CD14-positive monocyte (primary cell): Measurements from ENCODE around the gene DUSP6. TPM values are rescaled to one million over a fixed set of nuclear protein-coding genes. Genes with fewer than 3 reads are reported as not detected.

Source experiments
- DNase-seq, 3 donors: peaks; one replicate each; pipeline ENCODE4 v3.0.0-alpha.2; 2011 to 2022
- H2AFZ ChIP-seq: 2 replicates; pipeline ENCODE4 v1.6.0; 2012; ENCODE audit warnings: mild to moderate bottlenecking, low read depth, low read length, inconsistent platforms; ENCODE audit not compliant: insufficient read depth, poor library complexity, severe bottlenecking
- H3K27ac ChIP-seq, 2 donors: 1 replicate in 1 of 2; 2 replicates in 1 of 2; pipeline ENCODE4 v1.5.1; 2012 to 2013; ENCODE audit warnings: low read length in 2 of 2, control low read depth in 1 of 2, inconsistent platforms in 1 of 2, low read depth in 1 of 2, mild to moderate bottlenecking in 1 of 2
- H3K27me3 ChIP-seq, 2 donors: one replicate each; pipeline versions ENCODE4 v1.6.0 to v1.6.1; 2011 to 2013; ENCODE audit warnings: low read length in 2 of 2; ENCODE audit not compliant: control insufficient read depth in 2 of 2, insufficient read depth in 2 of 2
- H3K36me3 ChIP-seq, 2 donors: replicated peaks in 1 of 2; 1 replicate in 1 of 2; 2 replicates in 1 of 2; pipeline versions ENCODE4 v1.5.1 to v1.6.1; 2012 to 2013; ENCODE audit warnings: low read length in 2 of 2, control low read depth in 1 of 2, inconsistent platforms in 1 of 2, mild to moderate bottlenecking in 1 of 2; ENCODE audit not compliant: insufficient read depth in 2 of 2, control insufficient read depth in 1 of 2
- H3K4me1 ChIP-seq, 2 donors: 1 replicate in 1 of 2; 2 replicates in 1 of 2; pipeline versions ENCODE4 v1.5.1 to v1.6.1; 2012 to 2013; ENCODE audit warnings: low read length in 2 of 2, control low read depth in 1 of 2, inconsistent platforms in 1 of 2, mild to moderate bottlenecking in 1 of 2, moderate library complexity in 1 of 2; ENCODE audit not compliant: insufficient read depth in 2 of 2, control insufficient read depth in 1 of 2
- H3K4me2 ChIP-seq: replicated peaks from 2 replicates; pipeline ENCODE3; 2012; ENCODE audit warnings: low read length, moderate library complexity, mild to moderate bottlenecking; ENCODE audit not compliant: poor library complexity, severe bottlenecking; ENCODE audit errors: extremely low read depth
- H3K4me3 ChIP-seq, 3 experiments: fragments of 200-600 bp in 1 of 3; sonication (generic) in 1 of 3; replicated peaks in 1 of 3; 1 replicate in 2 of 3; 2 replicates in 1 of 3; pipeline ENCODE4 v1.5.1; 2011 to 2013; ENCODE audit warnings: low read length in 3 of 3, mild to moderate bottlenecking in 3 of 3, control low read depth in 2 of 3, low read depth in 2 of 3, inconsistent platforms in 1 of 3, moderate library complexity in 1 of 3
- H3K79me2 ChIP-seq: 2 replicates; pipeline ENCODE4 v1.6.0; 2012; ENCODE audit warnings: mild to moderate bottlenecking, control low read depth, inconsistent platforms, low read length, moderate library complexity; ENCODE audit not compliant: insufficient read depth
- H3K9ac ChIP-seq: 2 replicates; pipeline ENCODE4 v1.6.0; 2017; ENCODE audit warnings: low read length, mild to moderate bottlenecking; ENCODE audit not compliant: insufficient read depth, poor library complexity, severe bottlenecking
- H3K9me3 ChIP-seq, 2 donors: replicated peaks in 1 of 2; 1 replicate in 1 of 2; 2 replicates in 1 of 2; pipeline versions ENCODE4 v1.5.1 to v1.6.1; 2012 to 2013; ENCODE audit warnings: low read length in 2 of 2, control low read depth in 1 of 2; ENCODE audit not compliant: control insufficient read depth in 1 of 2, insufficient read depth in 1 of 2
- H4K20me1 ChIP-seq: 2 replicates; pipeline ENCODE4 v1.6.0; 2012; ENCODE audit warnings: mild to moderate bottlenecking, low read length, control low read depth, moderate library complexity; ENCODE audit not compliant: insufficient read depth
- H3K27ac Mint-ChIP-seq, 7 donors: one replicate each; pipeline ENCODE4 v1.8.0; 2020; ENCODE audit warnings: mild to moderate bottlenecking in 7 of 7, mixed read lengths in 7 of 7, moderate library complexity in 6 of 7, inconsistent platforms in 2 of 7
- H3K27me3 Mint-ChIP-seq, 3 donors: one replicate each; pipeline ENCODE4 v1.8.0; 2021 to 2022; ENCODE audit warnings: low read depth in 3 of 3, mild to moderate bottlenecking in 3 of 3, mixed read lengths in 3 of 3, moderate library complexity in 3 of 3, inconsistent platforms in 1 of 3
- H3K36me3 Mint-ChIP-seq, 2 donors: one replicate each; pipeline ENCODE4 v1.8.0; 2020; ENCODE audit warnings: mixed read lengths in 2 of 2, inconsistent platforms in 1 of 2, mild to moderate bottlenecking in 1 of 2
- H3K4me1 Mint-ChIP-seq: one replicate; pipeline ENCODE4 v1.8.0; 2020; ENCODE audit warnings: mild to moderate bottlenecking, mixed read lengths
- H3K4me3 Mint-ChIP-seq, 2 donors: one replicate each; pipeline ENCODE4 v1.8.0; 2020; ENCODE audit warnings: mild to moderate bottlenecking in 2 of 2, mixed read lengths in 2 of 2, moderate library complexity in 1 of 2
- H3K9me3 Mint-ChIP-seq, 7 donors: one replicate each; pipeline ENCODE4 v1.8.0; 2020 to 2022; ENCODE audit warnings: mixed read lengths in 7 of 7, mild to moderate bottlenecking in 6 of 7, moderate library complexity in 6 of 7, inconsistent platforms in 2 of 7
- CTCF ChIP-seq: fragments of 200-600 bp; IDR thresholded peaks from one replicate; pipeline ENCODE4 v1.8.0; 2022; ENCODE audit warnings: antibody characterized with exemption, mild to moderate bottlenecking
- WGBS: methylation state at CpG from one replicate; pipeline ENCODE4 v1.1.5; 2013; ENCODE audit warnings: missing lambda C conversion rate; ENCODE audit not compliant: insufficient coverage; 5-methylcytosine and 5-hydroxymethylcytosine counted together
- intact Hi-C, 2 donors: fragments of 100-400 bp; cut with micrococcal nuclease; formaldehyde crosslinking; loops; one replicate each; pipeline versions ENCODE4 v1.15.0 to v1.15.1; 2023
- polyA plus RNA-seq, 3 donors: library from polyadenylated mRNA; depleted of rRNA in 1 of 3; unstranded in 2 of 3; stranded (reverse) in 1 of 3; fragments of 300-500 nt in 2 of 3; fragments of >200 nt in 1 of 3; fragmentation: Illumina TruSeq in 2 of 3; gene quantifications; 1 replicate in 2 of 3; 2 replicates in 1 of 3; pipeline ENCODE4 v1.2.3, GENCODE V29; 2012 to 2021

The DUSP6 gene
- polyA plus RNA-seq, 3 donors, result 195 to 880 (median 653) TPM

GRCh38 chr12:89383235-89384049, 31.1 kb upstream of the DUSP6 start:
- peaks cover 0 to 2% (median 0%) of the 10 kb centered on the region in 7 donors for H3K9me3 Mint-ChIP-seq
- H3K36me3 Mint-ChIP-seq, result no peaks in the 10 kb centered on the region
- Histone ChIP-seq H3K9me3 (no peaks in the 10 kb centered on the region), H2AFZ (no peak overlapping the region), H4K20me1 (no peaks in the 10 kb centered on the region), H3K4me1 (peaks cover 40 to 47% of the 10 kb centered on the region in 2 donors), H3K79me2 (no peaks in the 10 kb centered on the region), H3K4me2 (peak overlapping the region; percentile 52), H3K4me3 (peak overlapping the region in 1 of 3 experiments; percentile 39), H3K36me3 (no peaks in the 10 kb centered on the region), H3K27ac (peak overlapping the region; percentile 48 to 77), H3K27me3 (no peaks in the 10 kb centered on the region), H3K9ac (no peak overlapping the region)
- H3K27me3 Mint-ChIP-seq, result peaks cover 0 to 6% (median 2%) of the 10 kb centered on the region in 3 donors
- H3K4me3 Mint-ChIP-seq, result peak overlapping the region in 1 of 2 donors; percentile 35
- peaks cover 43% of the 10 kb centered on the region for H3K4me1 Mint-ChIP-seq
- intact Hi-C loops, result no loop called here
- no peak for TF ChIP-seq CTCF
- peak in 2 of 3 donors; percentile 32 to 47 for DNase-seq
- WGBS, result no CpG with 5 or more reads among the region's 6 CpGs
- H3K27ac Mint-ChIP-seq, result peak overlapping the region; percentile 71 to 89 (median 83)

GRCh38 chr12:89382328-89382727, 30.0 kb upstream of the DUSP6 start:
- Mint-ChIP-seq H3K27ac (peak overlapping the region; percentile 15 to 86 (median 55)), H3K4me1 (peaks cover 41% of the 10 kb centered on the region), H3K4me3 (peak overlapping the region in 1 of 2 donors; percentile 46), H3K27me3 (peaks cover 0 to 6% (median 0%) of the 10 kb centered on the region in 3 donors), H3K36me3 (no peaks in the 10 kb centered on the region), H3K9me3 (peaks cover 0 to 2% (median 0%) of the 10 kb centered on the region in 7 donors)
- no peaks in the 10 kb centered on the region for H4K20me1 ChIP-seq
- H3K27me3 ChIP-seq, result no peaks in the 10 kb centered on the region
- H3K27ac ChIP-seq, result peak overlapping the region in 1 of 2 donors; percentile 46
- H3K9me3 ChIP-seq, result no peaks in the 10 kb centered on the region
- no peaks in the 10 kb centered on the region for H3K79me2 ChIP-seq
- H3K4me3 ChIP-seq, result peak overlapping the region in 1 of 3 experiments; percentile 22
- TF ChIP-seq CTCF, result no peak
- intact Hi-C loops, result no loop called here
- peaks cover 40 to 47% of the 10 kb centered on the region in 2 donors for H3K4me1 ChIP-seq
- WGBS, result no CpG with 5 or more reads among the region's 5 CpGs
- no peaks in the 10 kb centered on the region for H3K36me3 ChIP-seq
- H3K9ac ChIP-seq, result no peak overlapping the region
- peak overlapping the region; percentile 52 for H3K4me2 ChIP-seq
- peak; percentile 42 to 65 (median 52) for DNase-seq
- no peak overlapping the region for H2AFZ ChIP-seq
